SU-DHL-6 (cell line): ENCODE measurements around the gene SRD5A1.

Experiments used
- EZH2phosphoT487 ChIP-seq: fragments of 200-600 bp; sonication (generic), shearing (Covaris generic); conservative IDR thresholded peaks from 2 replicates; pipeline ENCODE4 v1.6.1; 2018; ENCODE audit warnings: mild to moderate bottlenecking, antibody characterized with exemption, low read length, moderate library complexity, mixed read lengths
- TF ChIP-seq, protein P1 (sequence below): fragments of 200-600 bp; sonication (generic); IDR thresholded peaks from one replicate; pipeline ENCODE4 v1.5.1; 2017; ENCODE audit warnings: antibody characterized with exemption, mild to moderate bottlenecking, low read length, moderate library complexity; ENCODE audit not compliant: insufficient read depth, poor library complexity, severe bottlenecking

GRCh38 chr5:6666762-6667161, 33.5 kb downstream of the SRD5A1 start:
- TF ChIP-seq, protein P1, sequence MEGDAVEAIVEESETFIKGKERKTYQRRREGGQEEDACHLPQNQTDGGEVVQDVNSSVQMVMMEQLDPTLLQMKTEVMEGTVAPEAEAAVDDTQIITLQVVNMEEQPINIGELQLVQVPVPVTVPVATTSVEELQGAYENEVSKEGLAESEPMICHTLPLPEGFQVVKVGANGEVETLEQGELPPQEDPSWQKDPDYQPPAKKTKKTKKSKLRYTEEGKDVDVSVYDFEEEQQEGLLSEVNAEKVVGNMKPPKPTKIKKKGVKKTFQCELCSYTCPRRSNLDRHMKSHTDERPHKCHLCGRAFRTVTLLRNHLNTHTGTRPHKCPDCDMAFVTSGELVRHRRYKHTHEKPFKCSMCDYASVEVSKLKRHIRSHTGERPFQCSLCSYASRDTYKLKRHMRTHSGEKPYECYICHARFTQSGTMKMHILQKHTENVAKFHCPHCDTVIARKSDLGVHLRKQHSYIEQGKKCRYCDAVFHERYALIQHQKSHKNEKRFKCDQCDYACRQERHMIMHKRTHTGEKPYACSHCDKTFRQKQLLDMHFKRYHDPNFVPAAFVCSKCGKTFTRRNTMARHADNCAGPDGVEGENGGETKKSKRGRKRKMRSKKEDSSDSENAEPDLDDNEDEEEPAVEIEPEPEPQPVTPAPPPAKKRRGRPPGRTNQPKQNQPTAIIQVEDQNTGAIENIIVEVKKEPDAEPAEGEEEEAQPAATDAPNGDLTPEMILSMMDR = no peak
- TF ChIP-seq EZH2phosphoT487 = no peak
